Esophagus squamous epithelium (tissue), 4 donors: Measurements from ENCODE around the gene KRT16.

Experiments
- POLR2A ChIP-seq, 4 donors: fragments of 450-650 bp; IDR thresholded peaks; one replicate each; pipeline ENCODE4 v1.6.1; 2017; ENCODE audit warnings: antibody characterized with exemption in 4 of 4, mild to moderate bottlenecking in 4 of 4, moderate library complexity in 3 of 4
- TF ChIP-seq, protein P1 (sequence below), 6 experiments: fragments of 450-650 bp in 4 of 6; fragments of 200-600 bp in 2 of 6; sonication (generic) in 2 of 6; IDR thresholded peaks; one replicate each; pipeline ENCODE4 v1.5.1; 2016 to 2019; ENCODE audit warnings: antibody characterized with exemption in 6 of 6, mild to moderate bottlenecking in 4 of 6, moderate library complexity in 4 of 6

DNA sequence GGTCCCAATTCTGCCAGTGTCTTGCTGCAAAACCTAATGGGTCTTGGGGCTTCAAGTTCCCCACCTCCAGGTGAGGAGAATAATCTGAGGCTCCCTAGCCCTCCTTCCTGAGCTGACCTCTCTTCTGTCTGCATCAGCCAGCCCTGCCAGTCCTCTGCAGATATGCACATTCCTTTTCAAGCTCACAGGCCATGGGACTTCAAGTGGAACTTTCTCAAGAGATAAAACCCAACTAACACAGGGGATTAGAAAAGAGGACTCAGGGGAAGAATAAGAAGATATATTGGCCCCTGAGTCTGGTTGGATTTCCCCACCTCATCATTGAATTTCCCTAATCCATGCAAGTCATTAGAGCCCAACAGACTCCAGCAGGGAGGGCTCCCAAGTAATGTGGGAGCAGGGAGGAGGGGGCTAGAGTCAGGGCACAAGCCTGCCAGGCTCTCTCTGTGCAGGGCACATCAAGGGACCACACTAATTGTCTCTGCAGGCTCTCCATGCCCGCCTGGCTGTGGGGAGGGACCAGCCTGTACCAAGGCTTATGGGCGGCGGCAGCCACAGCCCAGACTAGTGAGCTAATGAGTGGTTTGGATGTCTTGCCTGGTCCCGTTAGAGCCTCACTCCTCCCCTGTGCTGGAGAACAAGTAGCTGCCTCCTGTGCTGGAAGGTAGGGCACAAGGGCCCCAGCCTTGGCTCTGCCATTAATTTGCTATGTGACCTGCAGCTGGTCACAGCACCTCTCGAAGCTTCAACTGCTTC is 27.1 kb downstream of the KRT16 start:
- TF ChIP-seq, protein P1, sequence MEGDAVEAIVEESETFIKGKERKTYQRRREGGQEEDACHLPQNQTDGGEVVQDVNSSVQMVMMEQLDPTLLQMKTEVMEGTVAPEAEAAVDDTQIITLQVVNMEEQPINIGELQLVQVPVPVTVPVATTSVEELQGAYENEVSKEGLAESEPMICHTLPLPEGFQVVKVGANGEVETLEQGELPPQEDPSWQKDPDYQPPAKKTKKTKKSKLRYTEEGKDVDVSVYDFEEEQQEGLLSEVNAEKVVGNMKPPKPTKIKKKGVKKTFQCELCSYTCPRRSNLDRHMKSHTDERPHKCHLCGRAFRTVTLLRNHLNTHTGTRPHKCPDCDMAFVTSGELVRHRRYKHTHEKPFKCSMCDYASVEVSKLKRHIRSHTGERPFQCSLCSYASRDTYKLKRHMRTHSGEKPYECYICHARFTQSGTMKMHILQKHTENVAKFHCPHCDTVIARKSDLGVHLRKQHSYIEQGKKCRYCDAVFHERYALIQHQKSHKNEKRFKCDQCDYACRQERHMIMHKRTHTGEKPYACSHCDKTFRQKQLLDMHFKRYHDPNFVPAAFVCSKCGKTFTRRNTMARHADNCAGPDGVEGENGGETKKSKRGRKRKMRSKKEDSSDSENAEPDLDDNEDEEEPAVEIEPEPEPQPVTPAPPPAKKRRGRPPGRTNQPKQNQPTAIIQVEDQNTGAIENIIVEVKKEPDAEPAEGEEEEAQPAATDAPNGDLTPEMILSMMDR (IDR thresholded peaks at IDR 0.05), result no peak
- TF ChIP-seq POLR2A (IDR thresholded peaks at IDR 0.05), result no peak
